Measurements from ENCODE around the gene MGAT5B.
A peak's percentile ranks its signal among the peaks of the same experiment; 100 is the strongest.

MGAT5B gene

GRCh38 chr17:76844485-76844829, 23.7 kb upstream of the MGAT5B start:
- no peak for DNase-seq
- WGBS (ENCODE audit: extremely low coverage, insufficient coverage, insufficient read length), result no CpG with 5 or more reads among the region's 4 CpGs
- Histone ChIP-seq H4K12ac (ENCODE audit: low read depth, low read length) (no peak overlapping the region), H2BK12ac (ENCODE audit: low read length) (no peak overlapping the region), H3K23ac (ENCODE audit: low read length) (no peak overlapping the region), H2BK5ac (ENCODE audit: low read depth, low read length, poor library complexity) (no peak overlapping the region), H3K4me3 (ENCODE audit: low read depth, low read length) (no peak overlapping the region), H4K8ac (ENCODE audit: low read depth, low read length) (no peak overlapping the region), H2AFZ (ENCODE audit: insufficient read depth, low read length, poor library complexity) (no peak overlapping the region), H3K9ac (ENCODE audit: low read length) (no peak overlapping the region), H3K4me2 (ENCODE audit: low read length) (no peak overlapping the region), H3K27ac (ENCODE audit: low read depth, low read length) (no peak overlapping the region), H3K36me3 (ENCODE audit: control insufficient read depth in 1 of 2, insufficient read depth in 2 of 2, low read length in 2 of 2) (no peaks in the 10 kb centered on the region), H3K4me1 (ENCODE audit: control insufficient read depth in 1 of 2, insufficient read depth in 2 of 2, low read length in 2 of 2) (peaks cover 3 to 4% of the 10 kb centered on the region in 2 experiments), H3K9me3 (ENCODE audit: insufficient read depth, low read depth, low read length) (peaks cover 1% of the 10 kb centered on the region), H3K79me2 (ENCODE audit: control insufficient read depth, insufficient read depth, low read length, poor library complexity) (no peaks in the 10 kb centered on the region), H2AK5ac (ENCODE audit: low read length) (no peak overlapping the region), H3K27me3 (ENCODE audit: insufficient read depth, low read length) (peaks cover 11% of the 10 kb centered on the region), H3K4ac (ENCODE audit: low read depth, low read length) (no peak overlapping the region), H2BK120ac (ENCODE audit: insufficient read depth, low read length, poor library complexity) (no peak overlapping the region), H3K14ac (ENCODE audit: low read length) (no peak overlapping the region), H4K91ac (ENCODE audit: low read depth, low read length) (no peak overlapping the region), H3K18ac (ENCODE audit: low read length) (no peak overlapping the region), H3K79me1 (ENCODE audit: low read length) (no peaks in the 10 kb centered on the region)

GRCh38 chr17:76844846-76845245, 23.4 kb upstream of the MGAT5B start:
- H3K23ac ChIP-seq (ENCODE audit: low read length), result no peak overlapping the region
- no peak overlapping the region for H2BK5ac ChIP-seq (ENCODE audit: low read depth, low read length, poor library complexity)
- H3K79me1 ChIP-seq (ENCODE audit: low read length), result no peaks in the 10 kb centered on the region
- no peak overlapping the region for H2BK120ac ChIP-seq (ENCODE audit: insufficient read depth, low read length, poor library complexity)
- H4K8ac ChIP-seq (ENCODE audit: low read depth, low read length), result no peak overlapping the region
- no peak overlapping the region for H3K9ac ChIP-seq (ENCODE audit: low read length)
- peak in 1 of 2 donors; percentile 46 for DNase-seq
- H2AK5ac ChIP-seq (ENCODE audit: low read length), result no peak overlapping the region
- H2AFZ ChIP-seq (ENCODE audit: insufficient read depth, low read length, poor library complexity), result no peak overlapping the region
- H3K4me3 ChIP-seq (ENCODE audit: low read depth, low read length), result no peak overlapping the region
- H4K91ac ChIP-seq (ENCODE audit: low read depth, low read length), result no peak overlapping the region
- H3K9me3 ChIP-seq (ENCODE audit: insufficient read depth, low read depth, low read length), result peaks cover 1% of the 10 kb centered on the region
- H3K18ac ChIP-seq (ENCODE audit: low read length), result no peak overlapping the region
- no peak overlapping the region for H3K4ac ChIP-seq (ENCODE audit: low read depth, low read length)
- peaks cover 3 to 4% of the 10 kb centered on the region in 2 experiments for H3K4me1 ChIP-seq (ENCODE audit: control insufficient read depth in 1 of 2, insufficient read depth in 2 of 2, low read length in 2 of 2)
- H3K79me2 ChIP-seq (ENCODE audit: control insufficient read depth, insufficient read depth, low read length, poor library complexity), result no peaks in the 10 kb centered on the region
- no peak overlapping the region for H3K27ac ChIP-seq (ENCODE audit: low read depth, low read length)
- H4K12ac ChIP-seq (ENCODE audit: low read depth, low read length), result no peak overlapping the region
- H2BK12ac ChIP-seq (ENCODE audit: low read length), result no peak overlapping the region
- no peaks in the 10 kb centered on the region for H3K36me3 ChIP-seq (ENCODE audit: control insufficient read depth in 1 of 2, insufficient read depth in 2 of 2, low read length in 2 of 2)
- no CpG with 5 or more reads among the region's 8 CpGs for WGBS (ENCODE audit: extremely low coverage, insufficient coverage, insufficient read length)
- peaks cover 11% of the 10 kb centered on the region for H3K27me3 ChIP-seq (ENCODE audit: insufficient read depth, low read length)
- H3K14ac ChIP-seq (ENCODE audit: low read length), result no peak overlapping the region
- no peak overlapping the region for H3K4me2 ChIP-seq (ENCODE audit: low read length)

- H3K27ac ChIP-seq (ENCODE audit: low read depth, low read length), result no peak overlapping the region
- H3K4ac ChIP-seq (ENCODE audit: low read depth, low read length), result no peak overlapping the region
- no peak overlapping the region for H3K23ac ChIP-seq (ENCODE audit: low read length)
- peaks cover 3 to 4% of the 10 kb centered on the region in 2 experiments for H3K4me1 ChIP-seq (ENCODE audit: control insufficient read depth in 1 of 2, insufficient read depth in 2 of 2, low read length in 2 of 2)
- no peak overlapping the region for H2BK120ac ChIP-seq (ENCODE audit: insufficient read depth, low read length, poor library complexity)
- H3K14ac ChIP-seq (ENCODE audit: low read length), result no peak overlapping the region
- H3K27me3 ChIP-seq (ENCODE audit: insufficient read depth, low read length), result peaks cover 6% of the 10 kb centered on the region
- H2BK5ac ChIP-seq (ENCODE audit: low read depth, low read length, poor library complexity), result no peak overlapping the region
- H3K4me2 ChIP-seq (ENCODE audit: low read length), result no peak overlapping the region
- WGBS (ENCODE audit: extremely low coverage, insufficient coverage, insufficient read length), result no CpG with 5 or more reads among the region's 6 CpGs
- H3K79me1 ChIP-seq (ENCODE audit: low read length), result no peaks in the 10 kb centered on the region
- H2AFZ ChIP-seq (ENCODE audit: insufficient read depth, low read length, poor library complexity), result no peak overlapping the region
- H3K18ac ChIP-seq (ENCODE audit: low read length), result no peak overlapping the region
- no peak overlapping the region for H2BK12ac ChIP-seq (ENCODE audit: low read length)
- H3K9me3 ChIP-seq (ENCODE audit: insufficient read depth, low read depth, low read length), result peaks cover 1% of the 10 kb centered on the region
- H4K91ac ChIP-seq (ENCODE audit: low read depth, low read length), result no peak overlapping the region
- DNase-seq, result peak; percentile 69 to 72
- H3K36me3 ChIP-seq (ENCODE audit: control insufficient read depth in 1 of 2, insufficient read depth in 2 of 2, low read length in 2 of 2), result no peaks in the 10 kb centered on the region
- H3K4me3 ChIP-seq (ENCODE audit: low read depth, low read length), result no peak overlapping the region
- no peak overlapping the region for H4K12ac ChIP-seq (ENCODE audit: low read depth, low read length)
- H3K9ac ChIP-seq (ENCODE audit: low read length), result no peak overlapping the region
- no peak overlapping the region for H4K8ac ChIP-seq (ENCODE audit: low read depth, low read length)
- H2AK5ac ChIP-seq (ENCODE audit: low read length), result no peak overlapping the region
- no peaks in the 10 kb centered on the region for H3K79me2 ChIP-seq (ENCODE audit: control insufficient read depth, insufficient read depth, low read length, poor library complexity)
Observed at GRCh38 chr17:76845541-76846017, 22.6 kb upstream of the MGAT5B start.

- H3K27ac ChIP-seq (ENCODE audit: low read depth, low read length), result no peak overlapping the region
- no peak overlapping the region for H3K18ac ChIP-seq (ENCODE audit: low read length)
- no peaks in the 10 kb centered on the region for H3K9me3 ChIP-seq (ENCODE audit: insufficient read depth, low read depth, low read length)
- H3K4me2 ChIP-seq (ENCODE audit: low read length), result no peak overlapping the region
- no peaks in the 10 kb centered on the region for H3K36me3 ChIP-seq (ENCODE audit: control insufficient read depth in 1 of 2, insufficient read depth in 2 of 2, low read length in 2 of 2)
- no peak overlapping the region for H2AFZ ChIP-seq (ENCODE audit: insufficient read depth, low read length, poor library complexity)
- no peak overlapping the region for H2AK5ac ChIP-seq (ENCODE audit: low read length)
- H4K91ac ChIP-seq (ENCODE audit: low read depth, low read length), result no peak overlapping the region
- H4K8ac ChIP-seq (ENCODE audit: low read depth, low read length), result no peak overlapping the region
- H3K4ac ChIP-seq (ENCODE audit: low read depth, low read length), result no peak overlapping the region
- H3K14ac ChIP-seq (ENCODE audit: low read length), result no peak overlapping the region
- no peaks in the 10 kb centered on the region for H3K4me1 ChIP-seq (ENCODE audit: control insufficient read depth in 1 of 2, insufficient read depth in 2 of 2, low read length in 2 of 2)
- no peak overlapping the region for H2BK5ac ChIP-seq (ENCODE audit: low read depth, low read length, poor library complexity)
- H3K79me1 ChIP-seq (ENCODE audit: low read length), result no peaks in the 10 kb centered on the region
- no peak for DNase-seq
- no peaks in the 10 kb centered on the region for H3K27me3 ChIP-seq (ENCODE audit: insufficient read depth, low read length)
- H2BK120ac ChIP-seq (ENCODE audit: insufficient read depth, low read length, poor library complexity), result no peak overlapping the region
- H3K9ac ChIP-seq (ENCODE audit: low read length), result no peak overlapping the region
- no peak overlapping the region for H4K12ac ChIP-seq (ENCODE audit: low read depth, low read length)
- H3K23ac ChIP-seq (ENCODE audit: low read length), result no peak overlapping the region
- H2BK12ac ChIP-seq (ENCODE audit: low read length), result no peak overlapping the region
- H3K79me2 ChIP-seq (ENCODE audit: control insufficient read depth, insufficient read depth, low read length, poor library complexity), result no peaks in the 10 kb centered on the region
- no peak overlapping the region for H3K4me3 ChIP-seq (ENCODE audit: low read depth, low read length)
- 100% methylated on average over 1 of the region's 2 CpGs for whole genome bisulfite sequencing (ENCODE audit: extremely low coverage, insufficient coverage, insufficient read length)
Observed at GRCh38 chr17:76847031-76847430, 21.2 kb upstream of the MGAT5B start.
